LHCN-M2 (cell line): ENCODE data around the gene ITGB5. TPM values are rescaled to one million over a fixed set of nuclear protein-coding genes. Genes with fewer than 3 reads are reported as not detected.
"Not testable (repeated sequence)": the region's sequence is repeated elsewhere in the genome, so short reads cannot be mapped to it uniquely, and the experiment has no call there.

Experiments
- DNase-seq: peaks from one replicate; pipeline ENCODE4 v3.0.0-alpha.2; 2012; ENCODE audit warnings: low read depth
- total RNA-seq: library from RNA; depleted of rRNA; stranded (reverse); fragments of >200 nt; gene quantifications from 2 replicates; pipeline ENCODE4 v1.2.3, GENCODE V29; 2014

Gene ITGB5
- total RNA-seq, 1 experiment from 2014 or later = 173 TPM

DNA sequence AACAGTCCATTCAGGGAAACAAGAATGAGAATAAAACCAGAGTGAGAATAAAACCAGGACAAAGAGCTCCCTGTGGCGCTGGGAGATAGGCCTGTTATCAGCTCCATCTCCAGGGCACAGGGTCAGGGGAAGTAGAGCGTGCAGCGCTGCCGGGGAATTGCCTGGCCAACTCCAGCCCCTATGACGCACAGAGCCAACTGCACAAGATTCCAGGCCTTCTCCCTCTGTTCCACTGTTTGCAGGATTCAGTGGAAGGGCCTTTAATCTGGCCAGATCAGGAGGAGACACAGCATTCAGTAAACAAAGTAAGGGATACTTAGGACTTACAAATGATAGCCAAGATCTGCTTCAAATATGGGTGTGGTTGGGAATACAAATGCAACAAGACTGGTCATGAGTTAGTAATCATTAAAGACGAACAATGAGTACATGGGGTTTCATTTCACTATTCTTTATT is 49.4 kb downstream of the ITGB5 start:
- peak; percentile 86 for DNase-seq

- no peak for DNase-seq
Observed at GRCh38 chr3:124837065-124837464, 50.1 kb downstream of the ITGB5 start.

DNA sequence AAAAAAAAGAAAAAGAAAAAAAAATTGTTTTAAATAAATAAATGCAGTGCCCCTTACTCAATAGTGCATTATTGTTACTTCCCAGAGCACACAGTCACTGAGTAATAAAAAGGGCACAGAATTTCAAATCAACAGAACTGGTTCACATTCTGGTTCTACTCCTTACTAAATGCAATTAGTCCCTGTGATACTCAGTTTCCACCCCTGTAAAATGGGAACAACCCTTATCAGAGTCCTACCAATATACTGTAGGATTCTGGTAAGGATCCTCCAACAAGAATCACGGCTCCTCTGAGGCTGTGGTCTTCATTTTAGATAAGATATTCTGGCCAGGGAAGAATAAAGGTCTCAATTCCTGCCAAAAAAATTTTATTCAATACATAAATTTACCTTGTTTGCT is 50.7 kb downstream of the ITGB5 start:
- DNase-seq = no peak

GRCh38 chr3:124834723-124835718 is 52.1 kb downstream of the ITGB5 start:
- peak; percentile 98 for DNase-seq

- DNase-seq = no peak
Observed at GRCh38 chr3:124833710-124834332, 53.3 kb downstream of the ITGB5 start.

GRCh38 chr3:124832782-124833709 is 54.1 kb downstream of the ITGB5 start:
- peak; percentile 88 for DNase-seq

DNA sequence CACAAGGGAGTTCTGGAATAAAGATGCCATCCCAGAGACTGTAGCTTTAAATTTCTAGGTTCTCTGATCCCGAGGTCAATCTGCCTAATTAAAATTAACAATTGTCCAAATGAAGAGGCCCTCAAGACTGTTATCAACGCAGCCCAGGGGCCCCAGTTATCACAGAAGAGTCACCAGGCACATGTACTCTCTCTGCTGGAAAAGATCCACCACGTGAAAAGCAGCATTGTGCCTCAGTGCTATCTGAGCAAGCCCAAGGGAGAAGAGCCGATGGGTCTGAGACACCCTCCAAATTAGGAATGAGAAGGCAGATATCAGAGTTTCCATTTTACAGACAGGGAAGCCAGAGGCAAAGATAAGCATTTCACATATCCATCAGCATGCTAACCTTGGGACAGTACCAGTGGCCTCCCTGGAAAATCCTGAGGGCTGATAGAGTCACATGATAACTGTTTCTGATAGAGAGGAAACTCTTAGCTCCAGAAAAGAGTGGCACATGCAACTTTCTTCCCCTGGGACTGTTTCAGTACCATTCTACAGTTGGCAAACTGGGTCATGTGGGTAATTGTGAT is 55.5 kb downstream of the ITGB5 start:
- DNase-seq = no peak

DNA sequence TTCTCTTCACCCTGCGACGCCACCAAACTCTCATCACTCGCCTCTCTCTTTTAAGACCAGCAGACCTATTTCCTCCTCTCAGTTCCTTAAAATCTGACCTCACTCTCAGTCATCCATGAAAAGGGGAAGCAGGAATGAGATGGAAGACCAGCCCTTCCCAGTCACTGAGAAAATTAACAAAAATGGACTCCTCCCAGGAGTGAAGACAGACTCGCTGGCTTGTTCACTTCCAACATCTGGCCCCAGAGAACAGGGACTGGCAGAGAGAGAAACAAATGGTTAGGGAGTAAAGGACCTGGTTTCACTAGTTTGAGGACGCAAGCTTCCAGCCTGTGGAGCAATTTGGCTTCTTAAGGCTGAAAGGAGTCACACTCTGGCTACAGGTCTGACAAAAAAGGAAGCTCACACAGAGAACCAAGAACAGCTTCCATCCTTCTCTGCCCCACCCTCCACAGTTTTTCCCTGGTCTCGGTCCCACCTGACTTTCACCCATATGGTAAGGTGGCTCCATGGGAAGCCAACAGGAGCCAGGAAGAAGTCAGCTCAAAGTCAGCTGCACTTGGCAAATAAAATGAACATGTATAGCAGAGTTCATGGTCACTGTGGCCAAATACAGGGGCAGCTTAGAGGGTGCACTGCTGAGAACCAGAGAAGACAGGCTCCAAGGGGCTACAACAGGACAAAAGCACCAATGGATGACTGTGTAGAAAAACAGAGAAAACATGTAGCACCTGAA is 57.2 kb downstream of the ITGB5 start:
- DNase-seq = no peak

DNA sequence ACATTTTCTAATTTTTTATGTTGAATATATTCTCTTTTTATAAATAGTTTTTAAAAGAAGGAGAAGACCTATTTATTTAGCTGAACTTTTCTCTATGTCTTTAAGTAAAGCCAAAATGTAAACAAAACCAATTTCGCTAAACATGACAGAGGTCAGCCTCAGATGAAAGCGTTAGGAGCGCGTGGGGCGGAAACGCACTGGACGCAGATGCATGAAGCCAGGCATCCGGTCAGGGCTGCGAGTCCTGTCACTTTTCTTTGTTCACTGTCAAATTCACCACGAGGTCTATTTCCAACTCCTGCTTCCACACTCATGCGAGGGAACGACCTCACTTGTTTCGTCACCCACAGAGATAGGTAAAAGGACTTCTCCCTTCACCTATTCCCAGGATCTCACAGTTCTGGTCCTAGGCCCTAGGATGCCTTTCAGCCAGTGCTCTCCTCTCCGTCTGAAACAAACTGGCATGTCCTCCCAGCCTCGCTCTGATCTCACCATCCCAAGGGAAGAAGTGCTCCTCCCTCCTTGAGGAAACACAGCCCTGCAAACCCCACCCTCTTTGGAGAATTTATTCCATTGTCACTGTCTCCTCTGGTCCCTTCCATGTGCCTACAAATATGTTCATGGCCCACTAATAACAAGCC is 57.9 kb downstream of the ITGB5 start:
- DNase-seq = no peak

DNA sequence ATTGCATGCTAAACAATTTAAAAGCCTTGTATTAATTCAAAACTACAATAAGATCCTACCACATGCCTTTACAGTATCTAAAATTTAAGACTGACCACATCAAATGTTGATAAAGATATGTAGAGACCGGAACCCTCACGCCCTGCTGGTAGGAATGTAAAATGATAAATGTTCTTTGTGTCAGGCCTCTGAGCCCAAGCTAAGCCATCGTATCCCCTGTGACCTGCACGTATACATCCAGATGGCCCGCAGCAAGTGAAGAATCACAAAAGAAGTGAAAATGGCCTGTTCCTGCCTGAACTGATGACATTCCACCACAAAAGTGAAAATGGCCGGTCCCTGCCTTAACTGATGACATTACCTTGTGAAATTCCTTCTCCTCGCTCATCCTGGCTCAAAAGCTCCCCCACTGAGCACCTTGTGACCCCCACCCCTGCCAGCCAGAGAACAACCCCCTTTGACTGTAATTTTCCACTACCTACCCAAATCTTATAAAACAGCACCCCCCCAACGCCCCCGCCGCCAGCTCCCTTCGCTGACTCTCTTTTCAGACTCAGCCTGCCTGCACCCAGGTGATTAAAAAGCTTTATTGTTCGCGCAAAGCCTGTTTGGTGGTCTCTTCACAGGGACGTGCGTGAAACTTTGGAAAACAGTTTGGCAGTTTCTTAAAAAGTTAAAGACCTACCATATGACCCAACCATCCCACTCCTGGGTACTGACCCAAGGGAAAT is 59.5 kb downstream of the ITGB5 start:
- not testable (repeated sequence) for DNase-seq

DNA sequence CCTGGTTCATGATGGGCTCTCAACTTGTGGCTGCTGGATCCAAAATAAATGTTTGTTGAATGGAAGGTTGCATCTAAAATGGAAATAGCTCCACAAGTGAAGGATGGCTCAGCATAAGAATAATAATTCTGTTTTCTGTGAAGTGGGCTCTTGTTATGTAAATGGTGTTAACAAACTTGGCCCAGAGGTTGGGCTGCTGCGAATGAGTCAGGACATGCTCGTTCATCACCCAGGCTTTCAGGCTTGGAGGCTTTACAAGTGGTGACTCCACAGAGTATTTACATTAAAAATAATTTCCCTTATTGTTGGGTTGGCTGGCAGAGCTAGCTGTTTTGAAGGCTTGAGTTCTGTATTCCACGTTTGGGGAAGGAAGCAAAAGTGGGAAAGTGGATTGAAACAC is 60.5 kb downstream of the ITGB5 start:
- DNase-seq = peak; percentile 66

DNA sequence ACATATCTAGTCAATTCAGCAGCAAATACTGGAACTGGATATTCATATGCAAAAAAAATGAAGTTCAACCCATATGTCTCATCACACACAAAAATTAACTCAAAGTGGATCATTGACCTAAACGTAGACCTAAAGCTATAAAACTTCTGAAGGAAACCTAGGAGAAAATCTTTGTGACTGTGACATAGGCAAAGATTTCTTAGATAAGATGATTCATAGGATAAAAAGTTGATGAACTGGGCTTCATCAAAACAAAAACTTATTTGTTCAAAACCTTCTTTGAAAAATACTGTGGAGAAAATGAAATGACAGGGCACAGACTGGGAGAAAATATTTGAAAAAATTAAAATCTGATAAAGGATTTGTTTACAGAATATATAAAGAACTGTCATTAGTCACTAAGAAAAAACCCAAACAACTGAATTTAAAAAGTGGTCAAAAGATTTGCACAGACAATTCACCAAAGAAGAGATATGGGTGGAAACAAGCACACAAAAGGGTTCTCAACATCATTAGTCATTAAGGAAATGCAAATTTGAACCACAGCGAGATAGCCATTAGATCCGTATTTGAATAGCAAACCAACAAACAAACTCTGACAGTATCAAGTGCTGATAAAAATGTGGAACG is 62.8 kb downstream of the ITGB5 start:
- DNase-seq = no peak

DNA sequence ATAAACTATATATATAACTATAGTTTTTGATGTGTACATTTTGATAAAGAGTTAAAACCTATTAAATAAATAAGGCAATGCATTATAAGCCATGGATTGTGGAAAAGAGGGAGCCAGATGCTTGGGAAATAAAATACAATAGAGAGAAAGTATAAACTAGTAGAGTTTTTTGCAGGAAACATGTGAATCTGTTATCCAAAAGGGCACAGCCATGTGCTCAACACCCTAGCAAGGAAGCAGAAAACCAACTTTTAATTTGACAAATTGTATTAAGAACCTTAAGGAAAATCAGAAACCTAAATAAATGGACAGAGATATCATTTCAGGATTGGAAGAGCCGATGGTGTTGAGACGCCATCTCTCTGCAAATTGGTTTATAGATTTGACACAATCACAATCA is 63.5 kb downstream of the ITGB5 start:
- no peak for DNase-seq

GRCh38 chr3:124823206-124823605 is 64.0 kb downstream of the ITGB5 start:
- no peak for DNase-seq

DNA sequence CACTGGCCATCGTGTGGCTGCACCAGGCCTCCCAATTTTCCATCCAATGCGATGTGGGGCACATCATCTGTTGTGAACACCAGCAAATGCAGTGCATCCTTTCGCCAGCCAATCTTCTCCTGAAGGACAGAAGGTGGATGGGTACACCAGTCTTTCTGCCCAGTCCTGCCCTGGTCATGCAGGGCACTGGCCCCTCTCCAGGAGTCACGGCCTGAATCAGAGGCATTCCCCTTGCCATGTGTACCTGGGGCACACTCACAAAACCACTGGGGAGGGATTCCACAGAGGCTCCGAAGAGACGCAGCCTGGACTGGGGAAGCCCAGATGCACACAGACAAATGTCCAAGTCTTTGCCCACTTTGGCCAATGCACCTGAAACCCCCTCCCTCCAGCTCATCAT is 65.8 kb downstream of the ITGB5 start:
- no peak for DNase-seq

- DNase-seq = peak; percentile 74
Observed at GRCh38 chr3:124818398-124819091, 68.6 kb downstream of the ITGB5 start.

DNA sequence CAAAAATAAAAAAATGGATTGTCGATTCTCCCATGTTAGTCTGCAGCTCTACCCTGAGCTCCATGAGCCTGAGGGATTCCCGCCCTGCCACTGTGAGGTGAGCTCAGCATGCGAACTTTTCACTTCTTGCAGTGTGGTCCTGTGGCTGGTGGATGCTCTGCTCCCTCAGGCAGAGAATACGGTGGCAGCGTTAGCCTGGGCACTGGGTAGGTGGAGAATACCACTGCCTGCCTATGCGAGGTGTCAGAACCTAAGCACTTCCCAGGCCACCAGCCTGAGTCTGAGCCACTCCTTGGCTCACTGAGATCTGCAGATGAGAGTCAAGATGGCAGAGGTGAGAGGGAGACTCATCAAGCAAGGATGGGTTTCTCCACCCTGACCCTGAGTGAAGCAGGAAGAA is 70.1 kb downstream of the ITGB5 start:
- no peak for DNase-seq

DNA sequence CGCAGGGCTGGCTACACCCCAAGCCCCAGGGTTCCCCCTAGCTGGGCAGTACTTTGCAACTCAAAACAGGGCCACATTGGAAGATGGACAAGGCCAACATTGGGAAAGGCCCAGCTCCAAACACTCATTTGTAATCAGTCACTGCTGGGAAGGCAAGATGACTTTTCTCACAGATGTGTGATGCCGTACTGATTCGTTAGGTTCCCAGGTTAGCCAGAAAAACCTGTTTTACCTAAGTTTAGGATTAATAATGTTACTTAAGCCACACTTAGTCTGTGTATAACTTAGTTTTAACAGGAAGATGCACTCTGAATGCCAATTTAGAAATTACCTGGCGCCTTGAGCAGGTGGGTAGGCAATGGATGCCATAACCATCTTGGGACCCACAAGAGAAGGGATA is 71.0 kb downstream of the ITGB5 start:
- DNase-seq = no peak
